Panc1 (cell line): Measurements from ENCODE around the gene AURKB. TPM values are rescaled to one million over a fixed set of nuclear protein-coding genes. Genes with fewer than 3 reads are reported as not detected.

Experiments used
- ATAC-seq: fragments of 200-7000 bp; cut with Tn5 transposase; 2 replicates; pipeline ENCODE4 v1.9.1; 2020; ENCODE audit warnings: mild to moderate bottlenecking, moderate library complexity
- BruUV-seq: library from RNA; stranded (reverse); fragments of 400-500 nt; replicated peaks from 2 replicates; lab custom pipeline; 2021; lab: Mats Ljungman, UMichigan
- CTCF ChIA-PET: fragments of 300-600 bp; sonication (Branson Sonifier 250); formaldehyde crosslinking; loops from one replicate; lab custom pipeline; 2022; ENCODE audit warnings: antibody characterized with exemption; lab: Charles Lee
- POLR2A ChIA-PET: fragments of 300-600 bp; sonication (Branson Sonifier 250); formaldehyde crosslinking; loops from one replicate; lab custom pipeline; 2022; ENCODE audit warnings: antibody characterized with exemption; lab: Charles Lee
- DNase-seq: peaks from one replicate; pipeline ENCODE4 v3.0.0-alpha.2; 2010; ENCODE audit warnings: low read depth, low spot score
- H3K27ac ChIP-seq: 2 replicates; pipeline ENCODE4 v1.5.1; 2011; ENCODE audit warnings: mild to moderate bottlenecking, low read length, inconsistent platforms
- H3K27me3 ChIP-seq: fragments of 200-500 bp; sonication (Bioruptor generic); 2 replicates; pipeline ENCODE4 v1.6.0; 2014; ENCODE audit warnings: low read length, inconsistent platforms; ENCODE audit not compliant: control insufficient read depth, insufficient read depth
- H3K36me3 ChIP-seq: fragments of 200-500 bp; sonication (Bioruptor generic); 2 replicates; pipeline ENCODE4 v1.5.1; 2014; ENCODE audit warnings: inconsistent platforms, mild to moderate bottlenecking, low read length, moderate library complexity; ENCODE audit not compliant: control insufficient read depth, insufficient read depth
- H3K4me1 ChIP-seq: 2 replicates; pipeline ENCODE4 v1.5.1; 2011; ENCODE audit warnings: inconsistent platforms, mild to moderate bottlenecking, low read length, moderate library complexity; ENCODE audit not compliant: control insufficient read depth, insufficient read depth
- H3K4me3 ChIP-seq, 2 experiments: 2 replicates each; pipeline ENCODE4 v1.5.1; 2011 to 2012; ENCODE audit warnings: low read depth in 2 of 2, low read length in 2 of 2, mild to moderate bottlenecking in 2 of 2, inconsistent platforms in 1 of 2, moderate library complexity in 1 of 2
- H3K9me3 ChIP-seq: fragments of 200-500 bp; sonication (Bioruptor generic); 2 replicates; pipeline ENCODE4 v1.5.1; 2014; ENCODE audit warnings: low read depth, mild to moderate bottlenecking, inconsistent platforms, low read length, moderate library complexity; ENCODE audit not compliant: control insufficient read depth, insufficient read depth
- POLR2AphosphoS5 ChIP-seq: IDR thresholded peaks from 2 replicates; pipeline ENCODE4 v1.6.1; 2012; ENCODE audit warnings: mild to moderate bottlenecking, low read depth, low read length, moderate library complexity
- SIN3A ChIP-seq: IDR thresholded peaks from 2 replicates; pipeline ENCODE4 v1.6.1; 2012; ENCODE audit warnings: low read depth, mild to moderate bottlenecking, low read length, moderate library complexity, borderline replicate concordance; ENCODE audit not compliant: insufficient read depth
- TCF7L2 ChIP-seq: IDR thresholded peaks from 2 replicates; pipeline ENCODE4 v1.6.1; 2011; ENCODE audit warnings: mild to moderate bottlenecking, low read depth, low read length, inconsistent platforms
- in situ Hi-C: cut with HindIII; loops from 2 replicates; pipeline ENCODE4 v1.10.0; 2016; ENCODE audit warnings: low sequenced_read_pairs, low pct_unique_long_range_greater_than_20kb
- intact Hi-C: fragments of 100-400 bp; cut with micrococcal nuclease; formaldehyde crosslinking; loops from one replicate; pipeline ENCODE4 v1.10.0; 2022; ENCODE audit not compliant: unreplicated experiment
- total RNA-seq: library from RNA; stranded (reverse); gene quantifications from one replicate; pipeline ENCODE4 v1.2.1, GENCODE V29; 2021; ENCODE audit not compliant: unreplicated experiment
- TF ChIP-seq, protein P1 (sequence below): fragments of 450-650 bp; IDR thresholded peaks from 2 replicates; pipeline ENCODE4 v1.5.1; 2017; ENCODE audit warnings: mild to moderate bottlenecking
- TF ChIP-seq, protein P2 (sequence below), 2 experiments: IDR thresholded peaks; 2 replicates each; pipeline ENCODE4 v1.6.1; 2011 to 2012; ENCODE audit warnings: low read depth in 2 of 2, control low read depth in 1 of 2, low read length in 1 of 2, mild to moderate bottlenecking in 1 of 2, moderate library complexity in 1 of 2; ENCODE audit not compliant: insufficient read depth in 1 of 2

Gene AURKB
- total RNA-seq, 1 experiment from 2014 or later = 85.8 TPM

DNA sequence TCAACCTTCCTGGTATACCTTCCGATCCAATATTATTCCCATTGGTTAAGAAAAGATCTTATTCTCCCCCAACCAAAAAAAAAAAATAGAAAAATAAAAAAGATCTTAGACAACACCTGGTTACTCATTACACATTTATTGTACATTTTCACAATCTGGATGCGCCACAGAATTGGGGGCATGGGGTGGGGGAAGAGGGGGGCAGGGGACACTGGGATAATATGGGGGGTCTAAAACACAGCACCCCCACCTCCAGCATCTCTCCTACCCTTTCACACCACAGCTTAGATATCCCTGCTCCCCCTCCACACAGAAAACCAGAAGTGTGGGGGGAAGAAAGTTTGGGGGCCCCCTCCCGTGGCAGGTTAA lies 51.4 kb downstream of the AURKB start:
- Histone ChIP-seq H3K36me3 (no peaks in the 10 kb centered on the region; the same call in none of the 2 replicates), H3K27me3 (no peaks in the 10 kb centered on the region), H3K4me1 (peaks cover 31% of the 10 kb centered on the region), H3K27ac (no peak overlapping the region), H3K9me3 (no peaks in the 10 kb centered on the region), H3K4me3 (no peak overlapping the region)
- TF ChIP-seq, protein P1, sequence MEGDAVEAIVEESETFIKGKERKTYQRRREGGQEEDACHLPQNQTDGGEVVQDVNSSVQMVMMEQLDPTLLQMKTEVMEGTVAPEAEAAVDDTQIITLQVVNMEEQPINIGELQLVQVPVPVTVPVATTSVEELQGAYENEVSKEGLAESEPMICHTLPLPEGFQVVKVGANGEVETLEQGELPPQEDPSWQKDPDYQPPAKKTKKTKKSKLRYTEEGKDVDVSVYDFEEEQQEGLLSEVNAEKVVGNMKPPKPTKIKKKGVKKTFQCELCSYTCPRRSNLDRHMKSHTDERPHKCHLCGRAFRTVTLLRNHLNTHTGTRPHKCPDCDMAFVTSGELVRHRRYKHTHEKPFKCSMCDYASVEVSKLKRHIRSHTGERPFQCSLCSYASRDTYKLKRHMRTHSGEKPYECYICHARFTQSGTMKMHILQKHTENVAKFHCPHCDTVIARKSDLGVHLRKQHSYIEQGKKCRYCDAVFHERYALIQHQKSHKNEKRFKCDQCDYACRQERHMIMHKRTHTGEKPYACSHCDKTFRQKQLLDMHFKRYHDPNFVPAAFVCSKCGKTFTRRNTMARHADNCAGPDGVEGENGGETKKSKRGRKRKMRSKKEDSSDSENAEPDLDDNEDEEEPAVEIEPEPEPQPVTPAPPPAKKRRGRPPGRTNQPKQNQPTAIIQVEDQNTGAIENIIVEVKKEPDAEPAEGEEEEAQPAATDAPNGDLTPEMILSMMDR = no peak; the same call in 1 of the 2 replicates
- TF ChIP-seq POLR2AphosphoS5 (no peak), SIN3A (no peak), TCF7L2 (no peak)
- TF ChIP-seq, protein P2, sequence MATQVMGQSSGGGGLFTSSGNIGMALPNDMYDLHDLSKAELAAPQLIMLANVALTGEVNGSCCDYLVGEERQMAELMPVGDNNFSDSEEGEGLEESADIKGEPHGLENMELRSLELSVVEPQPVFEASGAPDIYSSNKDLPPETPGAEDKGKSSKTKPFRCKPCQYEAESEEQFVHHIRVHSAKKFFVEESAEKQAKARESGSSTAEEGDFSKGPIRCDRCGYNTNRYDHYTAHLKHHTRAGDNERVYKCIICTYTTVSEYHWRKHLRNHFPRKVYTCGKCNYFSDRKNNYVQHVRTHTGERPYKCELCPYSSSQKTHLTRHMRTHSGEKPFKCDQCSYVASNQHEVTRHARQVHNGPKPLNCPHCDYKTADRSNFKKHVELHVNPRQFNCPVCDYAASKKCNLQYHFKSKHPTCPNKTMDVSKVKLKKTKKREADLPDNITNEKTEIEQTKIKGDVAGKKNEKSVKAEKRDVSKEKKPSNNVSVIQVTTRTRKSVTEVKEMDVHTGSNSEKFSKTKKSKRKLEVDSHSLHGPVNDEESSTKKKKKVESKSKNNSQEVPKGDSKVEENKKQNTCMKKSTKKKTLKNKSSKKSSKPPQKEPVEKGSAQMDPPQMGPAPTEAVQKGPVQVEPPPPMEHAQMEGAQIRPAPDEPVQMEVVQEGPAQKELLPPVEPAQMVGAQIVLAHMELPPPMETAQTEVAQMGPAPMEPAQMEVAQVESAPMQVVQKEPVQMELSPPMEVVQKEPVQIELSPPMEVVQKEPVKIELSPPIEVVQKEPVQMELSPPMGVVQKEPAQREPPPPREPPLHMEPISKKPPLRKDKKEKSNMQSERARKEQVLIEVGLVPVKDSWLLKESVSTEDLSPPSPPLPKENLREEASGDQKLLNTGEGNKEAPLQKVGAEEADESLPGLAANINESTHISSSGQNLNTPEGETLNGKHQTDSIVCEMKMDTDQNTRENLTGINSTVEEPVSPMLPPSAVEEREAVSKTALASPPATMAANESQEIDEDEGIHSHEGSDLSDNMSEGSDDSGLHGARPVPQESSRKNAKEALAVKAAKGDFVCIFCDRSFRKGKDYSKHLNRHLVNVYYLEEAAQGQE (IDR thresholded peaks at IDR 0.05; ENCODE audit: insufficient read depth in 1 of 2, low read depth in 2 of 2, low read length in 1 of 2) = no peak
- DNase-seq = no peak
- in situ Hi-C loops = no loop called here
- no TSS peak for BruUV-seq
- POLR2A ChIA-PET = no interaction called here
- intact Hi-C loops = no loop called here
- ATAC-seq = no peak
- CTCF ChIA-PET = no interaction called here

DNA sequence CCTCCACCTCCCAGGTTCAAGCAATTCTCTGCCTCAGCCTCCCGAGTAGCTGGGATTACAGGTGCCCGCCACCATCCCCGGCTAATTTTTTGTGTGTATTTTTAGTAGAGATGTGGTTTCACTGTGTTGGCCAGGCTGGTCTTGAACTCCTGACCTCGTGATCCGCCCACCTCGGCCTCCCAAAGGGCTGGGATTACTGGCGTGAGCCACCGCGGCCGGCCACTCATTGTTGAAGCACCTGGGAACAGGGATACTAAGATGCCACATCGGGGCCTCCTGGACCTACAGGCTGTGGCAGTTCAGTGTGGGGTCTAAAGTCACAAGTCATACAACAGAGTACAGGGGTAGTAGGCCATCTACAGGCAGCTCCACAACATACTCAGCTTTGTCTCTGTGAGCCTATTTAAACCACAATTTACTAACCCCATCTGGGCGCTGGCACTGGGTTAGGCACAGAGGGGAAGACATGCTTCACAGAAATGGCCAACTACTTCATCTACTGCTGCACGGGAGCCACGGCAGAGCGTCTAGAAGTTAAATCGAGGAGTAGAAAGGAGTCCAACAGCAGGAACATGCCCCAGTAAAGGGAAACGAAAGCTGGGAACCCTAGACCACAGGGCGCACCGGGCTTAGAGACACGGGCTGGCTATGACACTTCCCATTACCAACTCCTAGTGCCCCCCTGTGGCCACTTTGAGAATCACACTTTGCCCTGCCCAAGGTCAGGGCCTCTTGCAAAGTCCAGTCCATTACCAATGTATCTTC lies 51.9 kb downstream of the AURKB start:
- TF ChIP-seq, protein P2 (IDR thresholded peaks at IDR 0.05; ENCODE audit: insufficient read depth in 1 of 2, low read depth in 2 of 2, low read length in 1 of 2) = no peak
- TF ChIP-seq, protein P1 = peak; percentile 90
- TF ChIP-seq SIN3A (no peak), POLR2AphosphoS5 (no peak), TCF7L2 (no peak)
- POLR2A ChIA-PET = interaction anchor here (0.7 to 1.0 kb wide), 2 partner anchors 21 to 1735 kb away, joined by 3 to 4 read pairs; no protein-coding TSS in a partner anchor

More for the DNA sequence above, 51.9 kb downstream of the AURKB start:
- in situ Hi-C loops (no loop called here), intact Hi-C loops (no loop called here)
- peaks cover 31% of the 10 kb centered on the region for H3K4me1 ChIP-seq
- CTCF ChIA-PET = no interaction called here
- H3K27ac ChIP-seq = peak overlapping the region; percentile 57; the same call in 1 of the 2 replicates
- ATAC-seq (peak; percentile 52), DNase-seq (peak; percentile 90)
- no peaks in the 10 kb centered on the region for H3K27me3 ChIP-seq
- no peak overlapping the region; a peak in 1 of 4 replicates for H3K4me3 ChIP-seq
- no peaks in the 10 kb centered on the region; the same call in none of the 2 replicates for H3K36me3 ChIP-seq
- no TSS peak for BruUV-seq
- H3K9me3 ChIP-seq = no peaks in the 10 kb centered on the region
